DMS53 (cell line): ENCODE data around the gene TMPRSS4.
A peak's percentile ranks its signal among the peaks of the same experiment; 100 is the strongest.

Experiments used
- DNase-seq: peaks from one replicate; lab custom pipeline; 2025; lab: John Stamatoyannopoulos, UW

The TMPRSS4 gene

DNA sequence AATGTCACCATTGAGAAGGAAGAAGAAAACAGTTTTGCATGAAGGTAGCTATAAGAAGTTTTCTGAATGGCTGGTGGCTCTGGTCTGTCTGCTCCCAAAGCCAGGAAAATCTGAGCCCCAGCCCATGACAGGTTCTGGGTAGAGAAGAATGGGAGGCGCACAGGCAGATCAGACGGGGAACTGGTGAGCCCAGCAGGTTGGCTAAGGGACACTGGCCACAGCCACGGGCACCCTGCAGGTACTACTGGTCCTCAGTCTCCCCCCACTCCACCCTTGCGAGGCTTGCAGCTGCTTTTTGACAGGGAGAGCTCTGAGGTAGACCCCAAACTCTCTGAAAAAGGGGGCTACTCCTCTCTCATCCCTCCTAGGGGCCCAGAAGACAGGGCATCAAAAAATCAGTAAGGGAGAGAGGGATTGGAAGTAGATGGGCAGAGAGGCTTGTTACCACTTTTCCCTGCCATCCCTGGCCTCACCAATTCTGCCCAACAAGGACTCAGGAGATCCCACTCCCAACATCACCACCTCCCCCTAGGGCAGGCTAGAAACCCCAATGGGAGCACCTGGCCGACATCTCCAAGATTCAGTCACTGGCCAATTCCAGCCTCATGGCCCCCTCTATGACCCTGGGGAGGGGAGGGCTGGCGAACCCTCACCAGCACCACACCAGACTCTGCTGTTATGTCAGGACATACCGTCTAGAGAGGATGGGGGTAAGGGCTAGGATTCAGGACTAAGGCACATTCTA, 58.3 kb downstream of the TMPRSS4 start:
- no peak for DNase-seq

DNA sequence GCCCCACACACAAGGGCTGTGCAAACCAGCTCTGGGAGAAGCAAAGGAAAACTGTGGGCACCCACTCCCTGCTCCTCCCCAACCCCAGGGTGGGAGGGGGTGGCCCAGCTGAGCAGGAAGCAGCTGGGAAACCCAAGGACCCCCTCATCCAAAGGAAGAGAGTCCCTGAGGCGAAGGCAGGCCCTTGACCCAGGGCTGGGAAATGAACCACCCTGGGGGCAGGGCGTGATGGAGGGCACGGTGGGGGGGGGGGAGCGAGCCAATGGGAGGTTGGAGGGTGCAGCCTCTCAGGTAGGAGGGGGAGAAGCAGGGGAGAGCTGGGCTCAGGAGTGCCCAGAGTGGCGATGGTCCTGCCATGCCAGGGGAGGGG, 58.9 kb downstream of the TMPRSS4 start:
- DNase-seq: no peak

DNA sequence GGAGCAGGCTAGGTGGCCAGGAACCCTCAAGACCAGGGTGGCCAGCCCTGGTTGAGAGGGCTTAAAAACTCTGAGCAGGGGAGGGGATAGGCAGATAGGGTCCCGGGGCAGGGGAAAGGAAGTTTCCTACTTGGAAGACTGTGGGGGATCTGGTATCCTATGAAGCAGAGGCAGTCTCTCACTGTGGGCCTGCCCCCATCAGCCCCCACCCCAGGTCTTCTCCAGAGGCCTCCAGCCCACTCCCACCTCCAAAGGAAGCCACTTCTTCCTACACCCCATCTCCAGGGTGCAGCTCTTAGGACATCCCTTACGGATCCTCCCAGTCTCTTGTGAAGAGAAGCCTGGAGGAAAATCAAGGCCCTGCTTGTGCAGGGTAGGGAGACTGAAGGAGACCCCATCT, 59.5 kb downstream of the TMPRSS4 start:
- no peak for DNase-seq

DNA sequence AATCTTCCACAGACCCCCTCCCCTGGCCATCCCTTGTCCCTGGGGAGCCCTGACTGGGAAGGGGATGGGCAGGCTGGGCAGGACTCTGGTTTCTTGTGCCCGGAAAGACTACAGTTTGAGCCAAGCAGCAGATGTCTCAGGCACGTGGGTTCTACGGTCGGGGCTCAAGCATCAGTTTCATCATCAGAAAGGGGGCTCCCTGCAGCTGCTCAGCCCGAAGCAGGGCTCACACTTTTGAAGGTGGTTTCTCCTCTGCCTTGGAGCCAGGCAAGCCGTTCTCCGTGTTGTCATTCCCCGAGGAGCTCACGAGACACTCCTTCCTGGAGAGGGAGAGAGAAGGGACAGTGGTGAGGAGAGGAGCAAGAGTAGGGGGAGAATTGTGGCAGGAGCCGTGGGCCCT, 59.9 kb downstream of the TMPRSS4 start:
- DNase-seq: no peak

DNA sequence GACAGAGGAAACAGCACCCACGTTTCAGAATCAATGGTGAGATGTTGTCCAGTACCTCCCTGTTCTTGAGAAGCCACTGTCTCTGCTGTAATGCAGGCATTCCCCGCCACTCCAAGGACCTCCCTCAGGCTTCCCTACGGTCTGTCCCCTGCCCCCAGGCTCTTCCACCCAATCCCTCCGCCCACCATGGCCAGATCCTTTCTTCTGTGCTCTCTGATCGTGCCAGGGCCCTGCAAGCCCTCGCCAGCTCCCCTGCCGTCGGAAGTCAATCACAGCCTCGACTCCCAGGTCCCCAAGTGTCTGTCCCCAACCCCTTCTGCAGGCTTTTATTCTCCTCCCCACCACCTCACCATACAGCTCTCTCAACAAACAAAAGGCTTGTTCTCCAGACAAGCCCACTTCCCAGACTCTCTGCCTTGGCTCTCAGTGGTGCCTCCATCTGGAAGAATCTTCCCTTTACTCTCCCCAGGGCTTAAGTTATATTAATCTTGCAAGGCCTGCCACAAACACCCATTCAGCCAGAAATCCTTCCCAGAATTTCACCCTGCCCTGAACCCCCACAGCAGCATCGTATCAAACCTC, 62.1 kb downstream of the TMPRSS4 start:
- no peak for DNase-seq

DNA sequence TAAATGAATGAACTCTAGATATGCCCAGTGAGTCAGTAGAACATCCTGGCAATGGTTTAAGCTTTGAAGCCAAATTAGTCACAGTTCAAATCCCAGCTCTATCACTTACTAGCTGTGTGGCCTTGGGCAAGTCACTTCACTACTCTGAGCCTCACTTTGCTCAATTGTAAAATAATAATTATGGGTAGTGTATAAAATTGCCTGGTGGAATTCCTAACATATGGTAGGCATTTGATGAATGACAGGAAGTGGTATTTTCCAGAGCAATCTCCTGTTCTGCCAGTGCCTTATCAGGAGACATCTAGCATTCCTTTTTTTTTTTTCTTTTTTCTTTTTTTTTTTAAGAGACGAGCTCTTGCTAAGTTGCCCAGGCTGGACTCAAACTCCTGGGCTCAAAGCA, 62.7 kb downstream of the TMPRSS4 start:
- no peak for DNase-seq

DNA sequence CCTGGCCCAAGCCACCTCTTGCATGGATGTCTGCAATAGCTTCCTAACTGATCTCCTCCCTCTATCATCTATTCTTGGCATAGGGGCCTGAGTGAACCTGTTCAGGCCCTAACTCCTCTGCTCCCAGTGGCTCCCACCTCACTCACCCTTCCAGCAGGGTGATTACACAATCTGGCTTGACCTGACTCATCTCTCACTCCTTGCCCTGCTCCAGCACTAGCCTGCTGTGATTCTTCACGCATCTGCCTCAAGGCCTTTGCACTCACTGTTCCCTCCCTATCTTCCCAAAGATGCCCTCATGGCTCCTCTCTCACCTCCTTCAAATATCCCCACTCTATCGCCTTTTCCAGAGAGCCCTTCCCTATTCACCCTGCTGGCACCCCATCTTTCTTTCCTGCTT, 65.2 kb downstream of the TMPRSS4 start:
- peak; percentile 46 for DNase-seq

DNA sequence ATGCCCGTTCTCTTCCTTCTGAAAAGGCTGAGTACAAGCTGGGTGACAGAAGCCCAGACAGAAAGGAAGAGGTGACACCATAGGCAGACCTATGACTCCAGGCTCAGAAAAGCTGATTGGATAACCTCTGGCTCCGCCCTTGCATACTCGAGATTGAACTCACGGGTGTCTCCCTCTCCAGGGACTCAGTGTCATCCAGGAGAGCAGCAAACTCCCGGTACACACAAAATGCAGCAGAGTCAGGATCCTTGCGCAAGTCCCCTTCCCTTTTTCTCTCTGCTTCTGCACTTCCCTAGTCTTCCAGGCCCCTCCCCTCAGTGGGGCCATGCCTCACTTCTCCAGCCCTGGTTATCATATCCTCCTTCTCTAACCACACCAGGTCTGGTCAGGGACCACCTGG, 65.9 kb downstream of the TMPRSS4 start:
- DNase-seq: peak; percentile 87

DNA sequence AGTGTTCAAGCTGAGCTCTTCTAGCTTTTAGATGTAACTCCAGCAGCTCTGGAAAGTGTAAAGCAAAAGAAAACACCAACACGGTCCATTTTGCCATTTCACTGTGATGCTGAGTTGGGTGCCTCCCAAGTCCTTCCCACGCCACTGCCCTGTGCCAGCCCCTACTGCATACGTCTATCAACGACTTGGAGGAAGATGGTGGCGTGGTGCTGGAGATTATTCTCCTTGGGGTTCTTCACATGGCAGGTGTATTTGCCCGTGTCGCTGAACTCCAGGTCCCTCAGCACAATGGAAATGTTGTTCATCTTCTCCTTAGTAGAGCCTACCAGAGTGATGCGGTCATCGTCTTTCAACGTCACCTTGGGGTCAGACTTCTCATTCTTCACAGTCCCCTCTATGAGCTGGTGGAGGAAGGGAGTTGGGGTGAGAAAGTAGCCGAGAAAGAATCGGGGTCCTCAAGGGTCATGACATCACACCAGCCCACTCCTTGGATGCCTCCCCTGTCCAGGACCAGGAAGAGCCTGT, 66.8 kb downstream of the TMPRSS4 start:
- no peak for DNase-seq

DNA sequence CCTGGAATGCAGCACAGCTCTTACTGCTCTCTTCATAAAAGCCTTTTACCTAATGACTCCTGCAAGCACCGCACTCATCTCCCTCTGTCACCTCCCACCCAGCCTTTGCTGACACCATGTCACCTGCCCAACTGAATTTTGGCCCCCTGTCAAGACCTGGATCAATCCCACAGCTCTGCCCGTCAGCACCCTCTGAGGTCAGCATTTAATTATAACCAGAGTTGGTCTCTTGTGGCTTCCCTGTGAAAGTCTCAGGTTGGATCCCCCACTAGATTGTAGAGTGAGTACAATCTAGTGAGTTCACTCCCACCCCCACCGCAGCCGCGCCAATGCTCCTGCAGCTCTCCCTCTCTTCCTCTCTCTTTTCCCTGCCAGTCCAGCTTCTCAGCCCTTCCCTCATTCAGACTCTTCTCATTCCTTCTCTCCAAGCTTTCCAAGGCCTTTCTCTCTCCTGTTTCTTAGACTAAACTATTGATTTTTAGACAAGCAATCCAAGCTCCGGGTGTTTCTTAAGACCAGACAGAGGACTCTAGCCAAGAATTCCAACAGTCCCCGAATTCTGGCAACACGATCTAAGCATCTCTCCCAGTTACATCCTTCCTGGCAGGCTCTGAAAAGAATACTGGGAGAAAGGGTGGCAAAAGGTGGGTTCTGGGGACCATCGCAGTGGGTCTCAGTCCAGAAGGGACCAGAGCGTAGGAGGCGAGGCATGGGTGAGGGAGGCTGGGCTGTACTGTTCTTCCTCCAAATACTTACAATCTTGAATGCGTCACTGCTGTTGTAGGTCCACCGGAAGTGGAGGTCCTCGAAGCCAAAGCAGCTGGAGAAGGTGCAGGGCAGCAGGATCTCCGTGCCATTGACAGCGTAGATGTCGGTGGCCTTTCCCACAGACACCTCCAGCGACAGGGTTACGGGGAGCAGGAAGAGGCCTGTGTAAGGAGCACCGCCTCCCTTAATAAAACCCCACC, 67.7 kb downstream of the TMPRSS4 start:
- DNase-seq: peak; percentile 60

DNA sequence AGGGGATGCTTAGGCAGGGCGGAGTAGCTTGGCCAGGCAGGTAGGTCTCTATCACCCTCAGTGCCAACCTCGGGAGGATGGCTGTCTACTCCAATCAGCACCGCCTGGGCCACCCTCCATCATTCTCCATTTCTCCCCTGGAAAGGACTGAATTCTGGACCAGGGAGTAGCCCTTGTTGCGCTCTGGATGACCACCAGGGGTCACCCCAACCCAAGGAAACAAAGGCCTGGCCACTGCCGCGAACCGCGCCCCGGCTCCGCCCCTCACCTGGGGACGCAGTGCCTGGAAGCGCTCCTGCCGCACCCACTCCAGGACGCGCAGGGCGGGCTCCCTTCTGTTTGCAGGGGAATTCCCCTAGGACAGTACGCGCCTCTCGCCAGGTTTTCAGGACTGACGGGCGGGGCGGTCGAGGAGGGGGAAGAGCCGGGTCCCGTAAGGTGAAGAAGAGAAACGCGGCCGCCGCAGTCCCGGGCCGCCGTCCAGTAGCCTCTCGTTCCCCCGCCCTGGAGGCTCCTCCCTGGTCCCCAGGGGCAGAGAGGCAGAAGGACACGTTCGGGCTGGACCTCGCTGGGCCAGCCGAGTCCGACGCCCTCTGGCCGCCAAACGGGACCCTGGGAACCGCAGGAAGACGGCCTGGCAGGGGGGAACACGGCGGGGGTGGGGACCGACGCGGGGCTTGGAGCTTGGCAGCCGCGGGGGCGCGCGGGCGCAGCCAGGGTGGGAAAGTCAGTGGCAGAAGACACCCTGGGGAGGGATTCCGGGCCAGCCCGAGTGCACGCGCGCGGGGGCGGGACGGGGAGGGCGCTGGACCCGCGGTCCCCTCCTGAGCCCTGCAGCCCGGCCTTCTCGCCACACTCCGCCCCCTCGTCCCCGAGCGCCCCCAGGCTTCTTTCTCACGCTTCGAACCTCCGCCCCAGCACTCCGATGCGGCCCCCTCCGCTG, 68.7 kb downstream of the TMPRSS4 start:
- peak; percentile 93 for DNase-seq

DNA sequence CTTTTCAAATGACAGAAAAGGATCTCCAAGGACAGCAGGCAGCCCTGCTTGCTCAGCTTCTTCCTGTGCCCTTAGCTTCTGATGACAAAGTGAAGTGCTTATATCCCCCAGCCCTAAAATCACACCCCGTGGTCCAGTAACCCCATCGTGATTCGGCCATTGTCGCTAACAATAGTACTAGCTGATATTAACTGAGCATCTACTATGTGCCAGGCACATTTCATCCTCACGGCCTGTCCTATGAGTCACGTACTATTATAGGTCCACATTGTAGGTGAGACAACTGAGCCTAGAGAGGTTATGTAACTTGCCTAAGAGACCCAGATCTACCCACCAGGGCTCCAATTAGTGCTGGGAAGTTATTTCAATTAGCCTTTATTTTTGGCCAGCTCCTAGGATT, 69.7 kb downstream of the TMPRSS4 start:
- DNase-seq: no peak

DNA sequence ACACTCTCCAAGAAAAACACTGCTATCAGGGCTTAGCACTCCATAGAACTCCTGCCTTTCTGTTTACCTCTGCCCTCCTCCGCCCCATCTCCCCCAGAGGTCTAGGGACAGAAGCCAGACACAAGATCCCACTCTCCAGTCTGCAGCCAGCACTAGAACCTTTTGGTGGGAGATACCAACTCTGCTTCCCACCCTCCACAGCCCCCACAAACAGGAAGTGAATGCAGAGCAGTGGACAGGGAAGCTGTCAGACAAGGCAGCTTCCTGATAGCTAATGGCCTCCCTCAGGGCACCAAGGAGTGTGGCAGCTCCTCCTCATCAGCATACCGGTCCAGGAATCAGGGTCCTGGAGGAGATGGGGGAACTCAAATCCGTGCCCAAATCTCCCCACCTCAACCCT, 70.6 kb downstream of the TMPRSS4 start:
- no peak for DNase-seq

DNA sequence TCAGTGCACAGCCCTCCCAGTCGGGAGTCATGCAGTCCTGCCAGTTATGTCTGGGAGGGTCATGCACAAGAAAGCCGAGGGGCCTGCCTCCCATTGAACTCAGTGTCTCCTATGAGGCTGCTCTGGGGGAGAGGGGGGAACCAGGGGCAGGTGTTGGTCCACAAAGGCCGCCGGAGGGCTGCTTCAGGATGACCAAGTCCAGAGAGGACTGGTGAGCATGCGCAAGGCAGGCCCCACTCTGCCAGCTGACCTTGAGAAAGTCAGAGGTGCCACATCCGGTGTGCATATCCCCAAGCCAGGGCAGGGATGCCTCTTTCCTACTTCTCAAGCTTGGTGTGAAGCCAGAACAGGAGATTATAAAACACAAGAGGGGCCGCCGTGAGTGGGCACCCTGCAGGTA, 71.4 kb downstream of the TMPRSS4 start:
- DNase-seq: no peak

DNA sequence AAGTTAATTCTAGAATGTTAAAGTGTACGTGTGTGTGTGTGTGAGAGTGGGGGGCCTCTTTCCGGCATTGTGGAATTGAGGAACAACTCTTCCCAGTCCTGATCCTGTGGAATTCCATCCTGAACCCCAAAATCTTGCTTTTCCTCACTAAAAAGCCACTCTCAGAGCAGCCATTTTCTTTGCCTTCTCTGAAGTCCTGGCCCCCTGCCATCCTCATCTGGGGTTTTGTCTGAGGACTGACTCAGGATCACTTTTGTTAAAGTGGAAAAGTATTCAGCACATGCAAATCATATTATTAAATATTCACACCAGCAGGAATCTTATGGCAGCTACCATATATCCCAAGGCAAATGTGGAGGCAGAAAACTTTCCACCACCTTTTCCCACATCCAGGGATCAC, 72.0 kb downstream of the TMPRSS4 start:
- no peak for DNase-seq

DNA sequence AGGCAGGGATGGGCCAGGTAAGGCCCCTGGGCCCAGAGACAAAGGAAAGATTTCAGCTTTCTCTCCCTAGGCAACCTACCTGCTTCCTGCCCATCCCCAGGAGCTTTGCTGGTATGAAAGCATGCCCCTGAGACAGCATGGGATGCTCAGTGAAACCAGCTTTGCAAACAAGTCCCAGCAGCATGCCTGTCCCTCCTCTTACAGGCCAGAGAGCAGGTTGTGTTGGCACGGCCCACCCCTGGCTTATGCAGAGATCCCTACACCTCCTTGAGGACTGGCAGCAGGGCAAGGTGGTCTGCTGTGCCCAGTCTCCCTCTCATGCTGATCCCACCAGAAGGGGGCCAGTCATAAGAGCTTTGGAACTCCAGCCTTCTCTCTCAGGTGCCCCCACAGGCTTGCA, 72.6 kb downstream of the TMPRSS4 start:
- DNase-seq: no peak

DNA sequence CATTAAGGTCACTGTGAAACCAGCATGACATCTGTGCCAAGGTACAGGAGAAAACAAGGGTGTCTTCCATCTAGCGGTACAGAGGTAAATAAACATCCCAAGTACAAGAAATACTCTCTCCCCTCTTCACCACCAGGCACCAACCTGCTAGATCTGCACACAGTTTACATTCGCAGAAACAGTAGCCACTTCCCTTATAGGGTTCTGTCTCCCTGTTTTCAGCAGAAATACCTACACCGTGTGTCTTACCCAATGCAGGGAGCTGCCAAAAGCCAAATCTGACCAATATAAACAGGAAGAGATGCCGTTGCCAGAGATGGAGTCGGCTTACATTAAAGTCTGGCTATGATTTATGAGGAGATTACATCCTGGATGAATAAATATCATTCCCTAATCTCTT, 74.6 kb downstream of the TMPRSS4 start:
- DNase-seq: no peak

DNA sequence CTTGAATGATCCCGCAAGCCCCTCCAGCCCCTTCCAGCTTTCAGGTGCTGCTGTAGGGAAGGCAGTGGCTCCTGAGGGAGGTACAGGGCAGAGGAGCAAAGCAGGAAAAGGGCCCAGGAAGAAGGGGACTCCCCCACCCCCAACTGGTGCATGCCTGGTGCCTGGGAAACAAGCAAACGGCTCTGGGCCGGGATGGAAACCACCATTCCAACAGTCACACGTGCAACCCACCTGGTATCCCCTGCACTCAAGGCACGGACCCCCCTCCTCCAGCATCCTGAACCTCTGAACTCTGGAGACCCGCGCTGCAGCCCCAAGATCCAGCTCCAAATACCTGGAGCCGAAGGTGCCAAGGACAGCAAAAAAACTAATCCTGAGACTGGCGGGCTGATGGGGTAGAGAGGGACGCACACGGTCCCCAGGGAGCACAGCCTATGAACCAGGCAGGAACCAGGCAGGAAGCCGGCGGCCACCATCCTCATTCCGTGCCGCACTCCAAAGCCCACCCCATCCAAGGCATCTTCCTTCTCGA, 75.2 kb downstream of the TMPRSS4 start:
- no peak for DNase-seq

DNA sequence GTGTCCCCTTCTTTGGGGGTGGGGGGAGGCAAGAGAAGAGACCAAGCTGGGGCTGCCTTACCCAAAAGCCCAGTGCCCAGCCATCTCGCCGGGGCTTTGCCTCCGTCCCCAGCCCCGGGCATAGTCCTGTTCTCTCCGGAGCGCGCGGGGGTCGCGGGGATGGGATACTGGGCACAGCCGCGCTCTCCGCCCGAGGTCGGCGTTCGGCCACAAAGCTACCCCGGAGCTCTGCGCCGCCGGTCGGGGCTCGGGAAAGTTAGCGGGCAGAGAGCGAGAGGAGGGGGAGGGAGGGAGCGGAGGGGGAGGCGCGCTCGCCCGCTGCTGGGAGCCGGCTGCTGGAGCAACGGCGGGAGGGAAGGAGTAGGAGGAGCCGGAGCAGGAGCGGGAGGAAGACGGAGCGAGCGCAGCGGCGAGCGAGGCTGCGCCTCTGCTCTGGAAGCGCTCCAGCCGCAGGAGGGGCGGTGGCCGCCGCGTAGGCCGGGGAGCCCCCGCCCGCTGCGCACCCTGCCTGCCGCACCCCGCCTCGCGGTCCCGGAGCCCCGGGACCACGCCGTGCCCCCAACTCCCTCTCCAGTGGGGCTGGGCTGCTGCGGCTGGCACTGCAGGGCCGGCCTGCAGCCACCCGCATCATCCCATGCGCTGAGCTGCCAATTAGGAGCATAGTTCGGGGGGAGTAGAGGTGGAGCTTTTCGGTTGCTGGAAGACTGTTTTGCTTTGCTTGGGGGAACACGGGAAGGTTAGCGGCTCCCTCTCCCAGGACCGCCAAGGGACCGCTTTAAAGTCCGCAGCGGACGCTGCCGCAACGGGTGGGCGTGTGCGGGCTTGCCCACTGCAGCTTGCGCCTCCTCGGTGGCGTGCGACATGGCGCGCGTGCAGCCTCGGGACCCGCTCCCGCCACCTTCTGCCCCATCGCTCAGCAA, 75.9 kb downstream of the TMPRSS4 start, which contains the start of gene SCN4B:
Gene SCN4B (minus strand): TSS at position 272 of the 920 bp plus-strand sequence. CDS start 150 bp downstream, at position 122.
- peak; percentile 78 for DNase-seq

DNA sequence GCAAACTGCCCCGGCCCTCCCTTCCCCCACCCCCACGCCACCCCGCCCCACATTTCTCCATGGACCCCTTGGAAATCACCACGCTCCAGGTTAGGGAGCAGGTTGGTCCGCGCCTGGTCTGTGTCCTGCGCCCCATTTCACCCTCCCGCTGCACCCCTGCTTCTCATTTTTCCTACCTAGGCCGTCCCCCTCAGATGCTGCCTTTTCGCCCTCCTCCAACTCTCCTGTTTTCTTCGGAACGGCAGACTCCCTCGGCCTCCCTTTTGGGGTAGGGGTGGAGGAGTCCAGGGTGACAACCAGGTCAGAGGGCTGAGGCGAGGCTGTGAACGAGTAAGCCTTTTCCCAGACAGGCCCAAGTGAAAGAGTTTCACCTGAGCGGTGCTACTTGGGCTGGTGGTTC, 76.6 kb downstream of the TMPRSS4 start:
- no peak for DNase-seq
